ENCODE data around the gene TECTA. TPM values are rescaled to one million over a fixed set of nuclear protein-coding genes. Genes with fewer than 3 reads are reported as not detected.

Gene TECTA
- polyA plus RNA-seq, 1 donor (not counting 4 experiments of a cell fraction or from before 2014, with no cell fraction given): 0.17 TPM

GRCh38 chr11:121144723-121145122 is 43.7 kb downstream of the TECTA start:
- TF ChIP-seq EZH2 (IDR thresholded peaks at IDR 0.05; ENCODE audit: low read length) (no peak), CTCF (optimal IDR thresholded peaks at IDR 0.05 in 1 of 3, IDR thresholded peaks at IDR 0.05 in 1 of 3, conservative IDR thresholded peaks at IDR 0.05 in 1 of 3; ENCODE audit: extremely low read depth in 1 of 3, insufficient read depth in 2 of 3, low read length in 3 of 3) (no peak)
- Histone ChIP-seq H3K9ac (ENCODE audit: control insufficient read depth, extremely low read depth, insufficient read depth, low read length) (no peak overlapping the region), H3K9me3 (ENCODE audit: control insufficient read depth, low read depth, low read length) (no peaks in the 10 kb centered on the region), H3K9me1 (ENCODE audit: control insufficient read depth, extremely low read depth, insufficient read depth, low read length) (no peaks in the 10 kb centered on the region), H3K27ac (ENCODE audit: control insufficient read depth, insufficient read depth, low read length) (no peak overlapping the region), H3K4me1 (ENCODE audit: control insufficient read depth, extremely low read depth, insufficient read depth, low read length) (no peaks in the 10 kb centered on the region), H3K79me2 (ENCODE audit: control insufficient read depth, insufficient read depth, low read length) (no peaks in the 10 kb centered on the region), H3K36me3 (ENCODE audit: control insufficient read depth in 2 of 2, extremely low read depth in 1 of 2, insufficient read depth in 2 of 2, low read length in 2 of 2) (no peaks in the 10 kb centered on the region), H3K27me3 (ENCODE audit: control insufficient read depth, extremely low read depth, insufficient read depth, low read length) (no peaks in the 10 kb centered on the region), H4K20me1 (ENCODE audit: control insufficient read depth, extremely low read depth, insufficient read depth, low read length) (no peaks in the 10 kb centered on the region), H2AFZ (ENCODE audit: control insufficient read depth, low read length) (no peak overlapping the region), H3K4me3 (ENCODE audit: control insufficient read depth in 2 of 3, extremely low read depth in 1 of 3, insufficient read depth in 2 of 3, low read depth in 1 of 3, low read length in 3 of 3) (no peak overlapping the region), H3K4me2 (ENCODE audit: control insufficient read depth, extremely low read depth, insufficient read depth, low read depth, low read length) (no peak overlapping the region)
- FAIRE-seq (no peak), DNase-seq (ENCODE audit: low read depth, low spot score) (no peak)
- dilution Hi-C loops (cut with MboI; ENCODE audit: extremely low pct_ligation_motif_present, low sequenced_read_pairs): no loop called here

GRCh38 chr11:121145826-121146225 is 44.8 kb downstream of the TECTA start:
- Histone ChIP-seq H3K27me3 (ENCODE audit: control insufficient read depth, extremely low read depth, insufficient read depth, low read length) (no peaks in the 10 kb centered on the region), H3K27ac (ENCODE audit: control insufficient read depth, insufficient read depth, low read length) (no peak overlapping the region), H3K9me3 (ENCODE audit: control insufficient read depth, low read depth, low read length) (no peaks in the 10 kb centered on the region), H3K4me3 (ENCODE audit: control insufficient read depth in 2 of 3, extremely low read depth in 1 of 3, insufficient read depth in 2 of 3, low read depth in 1 of 3, low read length in 3 of 3) (no peak overlapping the region), H3K79me2 (ENCODE audit: control insufficient read depth, insufficient read depth, low read length) (no peaks in the 10 kb centered on the region), H4K20me1 (ENCODE audit: control insufficient read depth, extremely low read depth, insufficient read depth, low read length) (no peaks in the 10 kb centered on the region), H3K4me2 (ENCODE audit: control insufficient read depth, extremely low read depth, insufficient read depth, low read depth, low read length) (no peak overlapping the region), H2AFZ (ENCODE audit: control insufficient read depth, low read length) (no peak overlapping the region), H3K36me3 (ENCODE audit: control insufficient read depth in 2 of 2, extremely low read depth in 1 of 2, insufficient read depth in 2 of 2, low read length in 2 of 2) (no peaks in the 10 kb centered on the region), H3K9me1 (ENCODE audit: control insufficient read depth, extremely low read depth, insufficient read depth, low read length) (no peaks in the 10 kb centered on the region), H3K9ac (ENCODE audit: control insufficient read depth, extremely low read depth, insufficient read depth, low read length) (no peak overlapping the region), H3K4me1 (ENCODE audit: control insufficient read depth, extremely low read depth, insufficient read depth, low read length) (no peaks in the 10 kb centered on the region)
- TF ChIP-seq EZH2 (IDR thresholded peaks at IDR 0.05; ENCODE audit: low read length) (no peak), CTCF (optimal IDR thresholded peaks at IDR 0.05 in 1 of 3, IDR thresholded peaks at IDR 0.05 in 1 of 3, conservative IDR thresholded peaks at IDR 0.05 in 1 of 3; ENCODE audit: extremely low read depth in 1 of 3, insufficient read depth in 2 of 3, low read length in 3 of 3) (no peak)
- FAIRE-seq (no peak), DNase-seq (ENCODE audit: low read depth, low spot score) (no peak)
- dilution Hi-C loops (cut with MboI; ENCODE audit: extremely low pct_ligation_motif_present, low sequenced_read_pairs): no loop called here
